GM12891 (cell line): ENCODE data around the gene IL13RA2.

Experiments
- POLR2A ChIP-seq: IDR thresholded peaks from 2 replicates; pipeline ENCODE4 v1.6.1; 2011; ENCODE audit warnings: low read depth, low read length, control low read depth
- POLR2AphosphoS5 ChIP-seq: IDR thresholded peaks from 2 replicates; pipeline ENCODE4 v1.6.1; 2011; ENCODE audit warnings: low read depth, low read length, control low read depth
- POU2F2 ChIP-seq: IDR thresholded peaks from 2 replicates; pipeline ENCODE4 v1.6.1; 2011; ENCODE audit warnings: low read depth, mild to moderate bottlenecking, control low read depth, low read length, moderate library complexity
- SPI1 ChIP-seq: IDR thresholded peaks from 2 replicates; pipeline ENCODE4 v1.6.1; 2011; ENCODE audit warnings: low read depth, low read length, control low read depth

DNA sequence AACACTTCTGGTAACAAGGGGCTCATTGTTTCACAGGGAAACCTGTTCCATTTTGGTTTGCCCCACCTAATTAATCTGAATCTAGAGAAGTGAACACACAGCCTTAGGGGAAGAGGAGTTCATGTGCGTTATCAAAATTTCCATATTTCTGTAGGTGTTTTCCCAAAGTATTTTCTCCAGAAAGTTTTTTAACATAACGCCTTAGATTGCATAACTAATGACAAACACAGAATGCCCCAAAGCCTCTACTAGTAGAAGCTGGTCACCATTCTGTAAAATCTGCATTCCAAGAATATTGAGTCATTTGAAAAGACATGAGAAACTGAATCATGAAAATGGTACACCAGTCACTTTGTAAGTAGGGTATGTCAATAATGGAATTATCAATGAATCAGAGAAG lies 41.1 kb downstream of the IL13RA2 start:
- TF ChIP-seq POLR2A = no peak
- TF ChIP-seq POLR2AphosphoS5 = no peak
- TF ChIP-seq SPI1 = no peak
- no peak for TF ChIP-seq POU2F2
